Aorta (tissue), 5 donors: Measurements from ENCODE around the gene TGM5. TPM values are rescaled to one million over a fixed set of nuclear protein-coding genes. Genes with fewer than 3 reads are reported as not detected.
"Not testable (repeated sequence)": the region's sequence is repeated elsewhere in the genome, so short reads cannot be mapped to it uniquely, and the experiment has no call there.

Experiments
- ATAC-seq: fragments of 200-7000 bp; cut with Tn5 transposase; one replicate; pipeline ENCODE4 v1.9.1; 2022; ENCODE audit warnings: moderate library complexity; ENCODE audit not compliant: low FRiP score
- DNase-seq, 2 donors: peaks; one replicate each; pipeline ENCODE4 v3.0.0-alpha.2; 2020
- H3K27ac ChIP-seq, 2 donors: one replicate each; pipeline ENCODE4 v1.5.1; 2013; ENCODE audit warnings: low read length in 2 of 2, mild to moderate bottlenecking in 2 of 2, moderate library complexity in 2 of 2, control low read depth in 1 of 2, inconsistent platforms in 1 of 2, low read depth in 1 of 2
- H3K27me3 ChIP-seq, 2 donors: one replicate each; pipeline ENCODE4 v1.6.1; 2013; ENCODE audit warnings: control low read depth in 1 of 2, low read length in 1 of 2, mild to moderate bottlenecking in 1 of 2, moderate library complexity in 1 of 2; ENCODE audit not compliant: insufficient read depth in 2 of 2, control insufficient read depth in 1 of 2
- H3K36me3 ChIP-seq, 2 donors: one replicate each; pipeline ENCODE4 v1.6.1; 2013; ENCODE audit warnings: control low read depth in 1 of 2, low read length in 1 of 2, mild to moderate bottlenecking in 1 of 2; ENCODE audit not compliant: insufficient read depth in 2 of 2, control insufficient read depth in 1 of 2
- H3K4me1 ChIP-seq, 2 donors: one replicate each; pipeline ENCODE4 v1.6.1; 2013; ENCODE audit warnings: low read length in 2 of 2, control low read depth in 1 of 2, mild to moderate bottlenecking in 1 of 2, moderate library complexity in 1 of 2; ENCODE audit not compliant: insufficient read depth in 2 of 2, control insufficient read depth in 1 of 2
- H3K4me3 ChIP-seq, 2 donors: one replicate each; pipeline ENCODE4 v1.5.1; 2013; ENCODE audit warnings: low read length in 2 of 2, control low read depth in 1 of 2, mild to moderate bottlenecking in 1 of 2
- H3K9me3 ChIP-seq: one replicate; pipeline ENCODE4 v1.6.1; 2013; ENCODE audit warnings: mild to moderate bottlenecking, low read length; ENCODE audit not compliant: control insufficient read depth
- WGBS, 2 donors: extraction: QIAGEN DNeasy Blood & Tissue Kit; methylation state at CpG; one replicate each; pipeline ENCODE4 v1.1.7; 2013; 5-methylcytosine and 5-hydroxymethylcytosine counted together
- intact Hi-C, 2 donors: fragments of 100-400 bp; cut with DNase I; formaldehyde crosslinking; loops; one replicate each; pipeline versions ENCODE4 v1.14.2 to v1.15.0; 2022
- polyA plus RNA-seq, 2 donors: library from polyadenylated mRNA; stranded (reverse); fragments of 200-250 nt; gene quantifications; one replicate each; pipeline ENCODE4 v1.2.3, GENCODE V29; 2013
- total RNA-seq, 2 donors: library from RNA; stranded (reverse); fragmentation: NEBNext Ultra II Directional; extraction: Animal tissue kit (Norgen Biotek cat#: 25700); gene quantifications; one replicate each; pipeline ENCODE4 v1.2.1, GENCODE V29; 2021
- donor health status: healthy with polysubstance abuse.
- donor health status: Bipolar disorder and iron deficiency.
- donor health status: DM: no; HTN: no; CAD: no.
- donor health status: DM: no; HTN: no; CAD: no.
- donor health status: DM: yes; HTN: yes; CAD: no.

TGM5 gene
- total and polyA plus RNA-seq, 4 donors = 0.84 TPM; not detected in 3

- no peaks in the 10 kb centered on the region for H3K27me3 ChIP-seq
- no peaks in the 10 kb centered on the region for H3K9me3 ChIP-seq
- no peak for DNase-seq
- no peak overlapping the region for H3K4me3 ChIP-seq
- H3K4me1 ChIP-seq = no peaks in the 10 kb centered on the region
- ATAC-seq = no peak
- H3K27ac ChIP-seq = no peak overlapping the region
- intact Hi-C loops = no loop called here
- WGBS, 2 donors = 85 to 89% methylated on average over 3 of the region's 3 CpGs
- peaks cover 0 to 5% of the 10 kb centered on the region in 2 donors for H3K36me3 ChIP-seq
Observed at GRCh38 chr15:43199945-43200488, 66.7 kb downstream of the TGM5 start.

GRCh38 chr15:43198992-43199391 lies 67.7 kb downstream of the TGM5 start:
- WGBS, 2 donors = 91 to 96% methylated on average over 3 of the region's 3 CpGs
- intact Hi-C loops = no loop called here
- Histone ChIP-seq H3K4me3 (no peak overlapping the region), H3K4me1 (no peaks in the 10 kb centered on the region), H3K9me3 (no peaks in the 10 kb centered on the region), H3K27ac (no peak overlapping the region), H3K36me3 (peaks cover 0 to 5% of the 10 kb centered on the region in 2 donors), H3K27me3 (no peaks in the 10 kb centered on the region)
- ATAC-seq (no peak), DNase-seq (no peak)

- H3K4me3 ChIP-seq, DNase-seq, H3K9me3 ChIP-seq, H3K27me3 ChIP-seq, H3K36me3 ChIP-seq, ATAC-seq, intact Hi-C loops, H3K27ac ChIP-seq, H3K4me1 ChIP-seq: not testable (repeated sequence)
- 96 to 97% methylated on average over 4 of the region's 4 CpGs for WGBS, 2 donors
Observed at GRCh38 chr15:43198556-43198955, 68.2 kb downstream of the TGM5 start.

GRCh38 chr15:43197773-43198172 lies 69.0 kb downstream of the TGM5 start:
- H3K27ac ChIP-seq, H3K9me3 ChIP-seq, DNase-seq, H3K27me3 ChIP-seq, H3K4me1 ChIP-seq, ATAC-seq, intact Hi-C loops, H3K4me3 ChIP-seq, H3K36me3 ChIP-seq: not testable (repeated sequence)
- 89 to 91% methylated on average over 3 of the region's 3 CpGs for WGBS, 2 donors

GRCh38 chr15:43196760-43197548 lies 69.8 kb downstream of the TGM5 start:
- Histone ChIP-seq H3K4me1 (no peaks in the 10 kb centered on the region), H3K27ac (no peak overlapping the region), H3K36me3 (peaks cover 2 to 9% of the 10 kb centered on the region in 2 donors), H3K9me3 (no peaks in the 10 kb centered on the region), H3K27me3 (no peaks in the 10 kb centered on the region), H3K4me3 (no peak overlapping the region)
- DNase-seq (no peak), ATAC-seq (no peak)
- 55 to 56% methylated on average over 10 of the region's 10 CpGs for WGBS, 2 donors
- intact Hi-C loops = no loop called here

- no peaks in the 10 kb centered on the region for H3K9me3 ChIP-seq
- ATAC-seq = no peak
- H3K4me1 ChIP-seq = no peaks in the 10 kb centered on the region
- no peak overlapping the region for H3K27ac ChIP-seq
- DNase-seq = no peak
- WGBS, 2 donors = 62 to 69% methylated on average over 2 of the region's 2 CpGs
- intact Hi-C loops = no loop called here
- no peaks in the 10 kb centered on the region for H3K27me3 ChIP-seq
- H3K4me3 ChIP-seq = no peak overlapping the region
- peaks cover 8 to 11% of the 10 kb centered on the region in 2 donors for H3K36me3 ChIP-seq
Observed at GRCh38 chr15:43194795-43195194, 71.9 kb downstream of the TGM5 start.

GRCh38 chr15:43193710-43194109 lies 73.0 kb downstream of the TGM5 start:
- Histone ChIP-seq H3K27ac (no peak overlapping the region), H3K4me1 (no peaks in the 10 kb centered on the region), H3K9me3 (no peaks in the 10 kb centered on the region), H3K27me3 (no peaks in the 10 kb centered on the region), H3K4me3 (no peak overlapping the region), H3K36me3 (peaks cover 10 to 14% of the 10 kb centered on the region in 2 donors)
- intact Hi-C loops = no loop called here
- no peak for DNase-seq
- 81 to 88% methylated on average over 2 of the region's 2 CpGs for WGBS, 2 donors
- ATAC-seq = no peak

GRCh38 chr15:43190178-43190577 lies 76.5 kb downstream of the TGM5 start:
- intact Hi-C loops = no loop called here
- WGBS, 2 donors = 89 to 90% methylated on average over 1 of the region's 1 CpG
- Histone ChIP-seq H3K9me3 (no peaks in the 10 kb centered on the region), H3K27me3 (no peaks in the 10 kb centered on the region), H3K27ac (no peak overlapping the region), H3K4me3 (no peak overlapping the region), H3K4me1 (no peaks in the 10 kb centered on the region), H3K36me3 (peaks cover 9 to 10% of the 10 kb centered on the region in 2 donors)
- no peak for DNase-seq
- ATAC-seq = no peak

- ATAC-seq = no peak
- H3K4me3 ChIP-seq = no peak overlapping the region
- WGBS, 2 donors = 76 to 81% methylated on average over 2 of the region's 2 CpGs
- H3K4me1 ChIP-seq = no peaks in the 10 kb centered on the region
- intact Hi-C loops = loop anchor here in 1 of 2 donors (5.0 kb wide), 1 partner anchor 82 kb away; the partner anchor contains the start of gene UBR1
- H3K27ac ChIP-seq = no peak overlapping the region
- H3K9me3 ChIP-seq = no peaks in the 10 kb centered on the region
- peaks cover 9 to 10% of the 10 kb centered on the region in 2 donors for H3K36me3 ChIP-seq
- no peaks in the 10 kb centered on the region for H3K27me3 ChIP-seq
- DNase-seq = no peak
Observed at GRCh38 chr15:43189296-43189695, 77.4 kb downstream of the TGM5 start.
